ENCODE results near the gene ABI1.

- TF ChIP-seq CTCF (IDR thresholded peaks at IDR 0.05; ENCODE audit: extremely low read depth in 1 of 2, insufficient read depth in 1 of 2, low read depth in 1 of 2, low read length in 2 of 2) (no peak), MYC (IDR thresholded peaks at IDR 0.05; ENCODE audit: low read depth, low read length) (no peak), POLR2A (IDR thresholded peaks at IDR 0.05; ENCODE audit: low read depth, low read length) (no peak), EZH2 (IDR thresholded peaks at IDR 0.05; ENCODE audit: borderline replicate concordance, low read depth, low read length, severe bottlenecking) (no peak), POLR2AphosphoS5 (IDR thresholded peaks at IDR 0.05; ENCODE audit: insufficient read depth, low read depth, low read length) (no peak), MAX (IDR thresholded peaks at IDR 0.05; ENCODE audit: insufficient read depth, insufficient read length) (no peak), GATA2 (IDR thresholded peaks at IDR 0.05; ENCODE audit: insufficient read depth, insufficient read length, low read depth, low read length) (no peak), JUN (IDR thresholded peaks at IDR 0.05; ENCODE audit: borderline replicate concordance, insufficient read depth, insufficient read length, low read depth) (no peak), FOS (IDR thresholded peaks at IDR 0.05; ENCODE audit: borderline replicate concordance, insufficient read depth, low read length) (no peak)
Measured at GRCh38 chr10:26824015-26824690, 36.6 kb downstream of the ABI1 start.
